B cell (primary cell): ENCODE results near the gene FOXO3. TPM values are rescaled to one million over a fixed set of nuclear protein-coding genes. Genes with fewer than 3 reads are reported as not detected.
A peak's percentile ranks its signal among the peaks of the same experiment; 100 is the strongest.

Experiments used
- ATAC-seq: fragments of 200-7000 bp; cut with Tn5 transposase; one replicate; pipeline ENCODE4 v1.10.0; 2021; ENCODE audit warnings: low read depth, mild to moderate bottlenecking, moderate number of reproducible peaks, moderate library complexity
- CTCF ChIA-PET: fragments of 350-600 bp; sonication (Branson Sonifier 250); formaldehyde crosslinking; loops from one replicate; lab custom pipeline; 2021; ENCODE audit warnings: antibody characterized with exemption, inconsistent platforms; lab: Charles Lee
- POLR2A ChIA-PET: fragments of 350-600 bp; sonication (Branson Sonifier 250); formaldehyde crosslinking; loops from one replicate; lab custom pipeline; 2021; ENCODE audit warnings: antibody characterized with exemption; lab: Charles Lee
- DNase-seq: peaks from one replicate; pipeline ENCODE4 v3.0.0; 2013
- H2AFZ ChIP-seq: 2 replicates; pipeline ENCODE4 v1.6.1; 2012; ENCODE audit warnings: mild to moderate bottlenecking, low read depth, low read length; ENCODE audit not compliant: insufficient read depth, poor library complexity, severe bottlenecking
- H3K27ac ChIP-seq, 2 donors: 1 replicate in 1 of 2; 2 replicates in 1 of 2; pipeline ENCODE4 v1.5.1; 2012 to 2013; ENCODE audit warnings: low read length in 2 of 2, mild to moderate bottlenecking in 2 of 2, moderate library complexity in 1 of 2
- H3K27me3 ChIP-seq, 4 experiments: fragments of 200-600 bp in 1 of 4; sonication (generic) in 1 of 4; replicated peaks in 1 of 4; 1 replicate in 2 of 4; 2 replicates in 2 of 4; pipeline versions ENCODE4 v1.6.1 to v1.7.0; 2013 to 2016; ENCODE audit warnings: low read length in 3 of 4, mild to moderate bottlenecking in 2 of 4, mixed read lengths in 1 of 4, moderate library complexity in 1 of 4; ENCODE audit not compliant: insufficient read depth in 4 of 4, control insufficient read depth in 3 of 4; ENCODE audit errors: control extremely low read depth in 1 of 4
- H3K36me3 ChIP-seq, 2 experiments: replicated peaks in 1 of 2; 1 replicate in 1 of 2; 2 replicates in 1 of 2; pipeline versions ENCODE4 v1.6.1 to v1.7.1; 2013; ENCODE audit warnings: low read length in 1 of 2; ENCODE audit not compliant: insufficient read depth in 2 of 2, control insufficient read depth in 1 of 2; ENCODE audit errors: control extremely low read depth in 1 of 2, extremely low read depth in 1 of 2
- H3K4me1 ChIP-seq, 2 donors: fragments of 200-600 bp in 1 of 2; sonication (generic) in 1 of 2; 1 replicate in 1 of 2; 2 replicates in 1 of 2; pipeline versions ENCODE4 v1.5.1 to v1.6.1; 2013 to 2017; ENCODE audit warnings: low read length in 2 of 2; ENCODE audit not compliant: control insufficient read depth in 2 of 2, insufficient read depth in 2 of 2
- H3K4me2 ChIP-seq: replicated peaks from 2 replicates; pipeline ENCODE3; 2012; ENCODE audit warnings: mild to moderate bottlenecking, low read depth, low read length; ENCODE audit not compliant: poor library complexity, severe bottlenecking
- H3K4me3 ChIP-seq, 5 experiments: fragments of 200-600 bp in 1 of 5; sonication (generic) in 1 of 5; 1 replicate in 3 of 5; 2 replicates in 2 of 5; pipeline versions ENCODE4 v1.5.1 to v1.7.0; 2011 to 2016; ENCODE audit warnings: low read length in 4 of 5, mild to moderate bottlenecking in 4 of 5, low read depth in 2 of 5, control low read depth in 1 of 5, moderate library complexity in 1 of 5; ENCODE audit not compliant: insufficient read depth in 1 of 5; ENCODE audit errors: control extremely low read depth in 1 of 5, extremely low read depth in 1 of 5
- H3K79me2 ChIP-seq: fragments of 200-600 bp; sonication (generic); one replicate; pipeline ENCODE4 v1.6.0; 2016; ENCODE audit warnings: low read length; ENCODE audit not compliant: control insufficient read depth, insufficient read depth
- H3K9ac ChIP-seq: fragments of 200-600 bp; sonication (generic); 2 replicates; pipeline ENCODE4 v1.6.1; 2017; ENCODE audit warnings: mild to moderate bottlenecking, low read length, moderate library complexity
- H3K9me3 ChIP-seq, 3 donors: one replicate each; pipeline versions ENCODE4 v1.6.1 to v1.7.1; 2013; ENCODE audit warnings: low read length in 2 of 3; ENCODE audit not compliant: control insufficient read depth in 2 of 3, insufficient read depth in 1 of 3; ENCODE audit errors: control extremely low read depth in 1 of 3
- H4K20me1 ChIP-seq: 2 replicates; pipeline ENCODE4 v1.6.0; 2012; ENCODE audit warnings: mild to moderate bottlenecking, low read length; ENCODE audit not compliant: insufficient read depth, control insufficient read depth, poor library complexity, severe bottlenecking
- H3K27ac Mint-ChIP-seq: one replicate; pipeline ENCODE4 v1.8.0; 2021; ENCODE audit warnings: mixed read lengths
- H3K27me3 Mint-ChIP-seq: one replicate; pipeline ENCODE4 v1.8.0; 2021; ENCODE audit warnings: mixed read lengths
- H3K4me1 Mint-ChIP-seq: one replicate; pipeline ENCODE4 v1.8.0; 2021; ENCODE audit warnings: mixed read lengths
- H3K4me3 Mint-ChIP-seq: one replicate; pipeline ENCODE4 v1.8.0; 2021; ENCODE audit warnings: mixed read lengths
- H3K9me3 Mint-ChIP-seq: one replicate; pipeline ENCODE4 v1.8.0; 2022; ENCODE audit warnings: mixed read lengths; ENCODE audit not compliant: insufficient read depth
- CTCF ChIP-seq: fragments of 200-600 bp; IDR thresholded peaks from one replicate; pipeline ENCODE4 v1.8.0; 2022; ENCODE audit warnings: antibody characterized with exemption, mild to moderate bottlenecking
- EZH2 ChIP-seq: IDR thresholded peaks from 2 replicates; pipeline ENCODE4 v1.6.1; 2012; ENCODE audit warnings: borderline replicate concordance, low read depth, mild to moderate bottlenecking, moderate library complexity, low read length; ENCODE audit not compliant: insufficient read depth, poor library complexity, severe bottlenecking
- WGBS: methylation state at CpG from one replicate; pipeline ENCODE4 v1.1.5; 2013; ENCODE audit warnings: missing lambda C conversion rate; ENCODE audit not compliant: insufficient coverage; 5-methylcytosine and 5-hydroxymethylcytosine counted together
- intact Hi-C: fragments of 100-400 bp; cut with micrococcal nuclease; formaldehyde crosslinking; loops from one replicate; pipeline ENCODE4 v1.10.0; 2022
- polyA plus RNA-seq: library from polyadenylated mRNA; depleted of rRNA; stranded (reverse); fragments of >200 nt; gene quantifications from 2 replicates; pipeline ENCODE4 v1.2.3, GENCODE V29; 2012
- total RNA-seq, 2 donors: library from RNA; stranded (reverse); fragments of 120-200 nt in 1 of 2; gene quantifications; 1 replicate in 1 of 2; 2 replicates in 1 of 2; pipeline versions ENCODE4 v1.2.3 to v1.2.4, GENCODE V29; 2013 to 2022

The FOXO3 gene
- total and polyA plus RNA-seq, 2 donors (not counting 1 experiment from before 2014, with no cell fraction given), result 6.0 to 16.9 TPM

DNA sequence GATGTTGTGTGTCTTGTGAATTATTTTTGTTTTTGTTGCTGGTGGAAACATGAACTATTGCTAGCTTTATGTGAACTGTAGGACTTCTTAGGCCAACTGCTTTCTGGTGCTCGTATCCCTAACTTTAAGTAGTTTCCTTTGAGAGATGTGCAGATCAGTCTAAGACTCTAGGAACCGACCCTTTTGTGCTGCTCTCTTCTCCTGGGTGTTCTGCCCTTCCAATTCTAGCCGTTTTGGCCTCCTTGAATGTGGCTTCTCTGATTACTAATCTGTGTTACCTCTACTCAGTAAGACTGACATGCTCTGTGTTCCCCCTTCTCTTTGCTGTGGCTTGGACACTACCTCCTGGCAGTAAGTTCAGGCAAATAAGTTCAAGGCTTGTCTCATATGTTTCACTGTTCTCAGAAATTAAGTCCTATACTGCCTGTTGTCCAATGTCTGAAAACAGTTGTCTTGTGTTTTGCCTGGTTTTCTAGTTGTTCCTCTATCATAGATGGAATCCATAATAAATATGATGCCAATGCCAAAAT is 58.0 kb downstream of the FOXO3 start:
- DNase-seq (no peak), ATAC-seq (no peak)
- CTCF ChIA-PET, result no interaction called here
- Histone ChIP-seq H4K20me1 (peaks cover 50% of the 10 kb centered on the region), H2AFZ (no peak overlapping the region), H3K27ac (no peak overlapping the region), H3K4me3 (no peak overlapping the region), H3K27me3 (no peaks in the 10 kb centered on the region), H3K79me2 (peaks cover 93% of the 10 kb centered on the region), H3K4me1 (peaks cover 11 to 14% of the 10 kb centered on the region in 2 donors), H3K36me3 (no peaks in the 10 kb centered on the region), H3K9me3 (no peaks in the 10 kb centered on the region), H3K4me2 (peak overlapping the region; percentile 43), H3K9ac (peak overlapping the region; percentile 22)
- Mint-ChIP-seq H3K9me3 (no peaks in the 10 kb centered on the region), H3K4me1 (peaks cover 45% of the 10 kb centered on the region), H3K27ac (no peak overlapping the region), H3K4me3 (no peak overlapping the region), H3K27me3 (no peaks in the 10 kb centered on the region)
- intact Hi-C loops, result no loop called here
- 81% methylated on average over 3 of the region's 3 CpGs for WGBS
- POLR2A ChIA-PET, result no interaction called here
- no peak for TF ChIP-seq EZH2
- TF ChIP-seq CTCF, result no peak

DNA sequence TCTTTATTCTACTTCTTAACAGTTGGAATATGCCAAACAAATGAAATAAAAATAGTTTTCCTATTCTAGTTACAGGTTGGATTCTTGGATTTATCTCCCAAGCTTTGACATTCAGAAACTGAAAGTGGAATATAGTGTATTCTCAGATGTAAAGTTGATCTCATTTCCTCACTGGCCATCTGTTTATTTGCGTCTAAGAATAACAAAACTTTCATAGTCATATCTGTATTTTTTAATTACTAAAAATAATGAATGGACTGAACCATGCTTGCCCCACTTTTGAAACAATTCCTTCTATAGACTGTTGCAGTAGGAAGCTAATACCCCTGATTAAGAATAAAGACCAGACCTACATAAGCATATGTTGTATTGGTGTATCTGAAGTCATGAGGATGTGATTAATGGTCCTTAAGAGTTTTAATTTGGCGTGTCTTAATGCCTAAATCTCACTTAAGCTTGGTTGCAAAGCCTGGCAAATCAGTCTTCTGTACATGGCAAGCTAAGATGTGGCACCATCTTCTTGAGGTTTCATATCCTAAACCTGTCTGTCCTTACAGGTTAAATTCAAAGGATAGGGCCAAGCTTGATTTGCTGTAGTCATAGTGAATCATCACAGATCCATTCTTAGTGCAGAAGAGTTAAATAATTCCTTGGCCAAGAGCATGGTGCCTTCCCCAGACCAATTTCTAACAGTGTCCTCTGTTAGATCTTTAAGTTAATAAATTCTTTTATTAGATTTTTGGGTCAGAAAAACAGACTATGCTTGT is 58.9 kb downstream of the FOXO3 start:
- no peaks in the 10 kb centered on the region for H3K9me3 ChIP-seq
- WGBS, result 71% methylated on average over 1 of the region's 2 CpGs
- H3K4me2 ChIP-seq, result peak overlapping the region; percentile 43
- peaks cover 45% of the 10 kb centered on the region for H4K20me1 ChIP-seq
- no peak overlapping the region for H2AFZ ChIP-seq
- Mint-ChIP-seq H3K9me3 (no peaks in the 10 kb centered on the region), H3K4me1 (peaks cover 45% of the 10 kb centered on the region), H3K27me3 (no peaks in the 10 kb centered on the region), H3K4me3 (no peak overlapping the region), H3K27ac (no peak overlapping the region)
- CTCF ChIA-PET, result no interaction called here
- ATAC-seq (no peak), DNase-seq (no peak)
- no peaks in the 10 kb centered on the region for H3K27me3 ChIP-seq
- H3K9ac ChIP-seq, result peak overlapping the region; percentile 22
- POLR2A ChIA-PET, result no interaction called here
- peaks cover 96% of the 10 kb centered on the region for H3K79me2 ChIP-seq
- intact Hi-C loops, result no loop called here
- no peak for TF ChIP-seq EZH2
- no peak for TF ChIP-seq CTCF
- peak overlapping the region in 1 of 5 experiments; percentile 4 for H3K4me3 ChIP-seq
- no peak overlapping the region for H3K27ac ChIP-seq
- no peaks in the 10 kb centered on the region for H3K36me3 ChIP-seq
- peaks cover 11 to 14% of the 10 kb centered on the region in 2 donors for H3K4me1 ChIP-seq
